Activated naive CD4-positive, alpha-beta T cell treated with anti-CD3 and anti-CD28 coated beads, Interleukin-2, amount 10 ng/mL, durations not matched to agents 5 hours and 36 hours (primary cell): ENCODE measurements around the gene DCAF16. TPM values are rescaled to one million over a fixed set of nuclear protein-coding genes. Genes with fewer than 3 reads are reported as not detected.

Experiments used
- total RNA-seq, 2 experiments: library from RNA; stranded (reverse); gene quantifications; one replicate each; pipeline ENCODE4 v1.2.3, GENCODE V29; 2021

DCAF16 gene
- 10 to 100 TPM; 42.3 to 43.1 TPM for total RNA-seq

GRCh38 chr4:17810260-17811077, at the start of gene DCAF16, which contains the start of gene NCAPG:
TSS of gene DCAF16 (minus strand) at chr4:17810757. CDS start at chr4:17804141, 6,616 bp downstream.
TSS of gene NCAPG (plus strand) at chr4:17810979. CDS start at chr4:17811078, 99 bp downstream.

GRCh38 chr4:17781300-17782287, 29.0 kb downstream of the DCAF16 start, which contains the start of gene FAM184B:
TSS of gene FAM184B (minus strand) at chr4:17781621. CDS start at chr4:17781299, 322 bp downstream.

Other genes starting within 250 kb of the DCAF16 start
- gene LAP3, start 233.6 kb downstream of the DCAF16 start, total RNA-seq: 10 to 100 TPM; 58.5 to 58.7 TPM
- gene MED28, start 196.1 kb downstream of the DCAF16 start, total RNA-seq: 10 to 100 TPM; 53.7 to 56.8 TPM
- gene FAM184B, start 29.1 kb downstream of the DCAF16 start, total RNA-seq: not detected
- 10 to 100 TPM; 56.5 to 62.7 TPM for gene NCAPG, start 222 bp upstream of the DCAF16 start, total RNA-seq
- 10 to 100 TPM; 11.4 to 11.9 TPM for gene LCORL, start 211.0 kb upstream of the DCAF16 start, total RNA-seq